K562 (cell line): ENCODE data around the gene GGPS1. TPM values are rescaled to one million over a fixed set of nuclear protein-coding genes. Genes with fewer than 3 reads are reported as not detected.

Experiments
- CC2D1A ChIP-seq: fragments of 450-650 bp; IDR thresholded peaks from 2 replicates; pipeline ENCODE4 v1.6.1; 2017; ENCODE audit warnings: mild to moderate bottlenecking
- DPF2 ChIP-seq: fragments of 450-650 bp; IDR thresholded peaks from 2 replicates; pipeline ENCODE4 v1.6.1; 2016
- EP400 ChIP-seq: fragments of 450-650 bp; IDR thresholded peaks from 2 replicates; pipeline ENCODE4 v1.6.1; 2017; ENCODE audit warnings: antibody characterized with exemption, mild to moderate bottlenecking, moderate library complexity
- ESRRA ChIP-seq: fragments of 450-650 bp; IDR thresholded peaks from 2 replicates; pipeline ENCODE4 v1.6.1; 2014; ENCODE audit warnings: low read depth, mild to moderate bottlenecking, moderate library complexity, borderline replicate concordance
- GABPA ChIP-seq: fragments of 200-800 bp; sonication (Bioruptor generic); conservative IDR thresholded peaks from 2 replicates; pipeline ENCODE4 v1.6.1; 2016; ENCODE audit warnings: low read depth, missing genetic modification characterization, missing compliant biosample characterization
- GATA2 ChIP-seq: sonication (generic); formaldehyde crosslinking; IDR thresholded peaks from 2 replicates; pipeline ENCODE4 v1.4.0; 2020; ENCODE audit warnings: mild to moderate bottlenecking, missing genetic modification reagents
- MEF2D ChIP-seq: conservative IDR thresholded peaks from 2 replicates; pipeline ENCODE4 v1.6.1; 2016; ENCODE audit warnings: low read depth, missing genetic modification characterization, missing compliant biosample characterization
- MIER1 ChIP-seq: fragments of 450-650 bp; IDR thresholded peaks from 2 replicates; pipeline ENCODE4 v1.6.1; 2016; ENCODE audit warnings: antibody characterized with exemption, mild to moderate bottlenecking, low read depth
- MYNN ChIP-seq, 2 experiments: sonication (generic); formaldehyde crosslinking in 1 of 2; IDR thresholded peaks; 2 replicates each; pipeline versions ENCODE4 v1.5.0 to v1.6.1; 2016 to 2020; ENCODE audit warnings: antibody characterized with exemption in 1 of 2, missing genetic modification reagents in 1 of 2
- NFE2 ChIP-seq: IDR thresholded peaks from 2 replicates; pipeline ENCODE4 v1.6.1; 2014; ENCODE audit warnings: antibody characterized with exemption, low read depth
- NR4A1 ChIP-seq, 2 experiments: fragments of 250-450 bp in 1 of 2; fragments of 450-650 bp in 1 of 2; sonication (Bioruptor Pico) in 1 of 2; IDR thresholded peaks; 2 replicates each; pipeline versions ENCODE4 v1.4.0 to v1.6.1; 2016 to 2020; ENCODE audit warnings: mild to moderate bottlenecking in 2 of 2, missing compliant biosample characterization in 1 of 2, missing genetic modification characterization in 1 of 2, moderate library complexity in 1 of 2
- PHTF2 ChIP-seq: fragments of 250-450 bp; sonication (Bioruptor Pico); IDR thresholded peaks from 2 replicates; pipeline ENCODE4 v1.5.0; 2021; ENCODE audit warnings: mild to moderate bottlenecking
- SLC30A9 ChIP-seq: fragments of 250-450 bp; sonication (Bioruptor Pico); IDR thresholded peaks from 2 replicates; pipeline ENCODE4 v1.8.0; 2022; ENCODE audit warnings: mild to moderate bottlenecking, moderate library complexity
- TEAD4 ChIP-seq, 2 experiments: sonication (generic) in 1 of 2; formaldehyde crosslinking in 1 of 2; IDR thresholded peaks; 2 replicates each; pipeline versions ENCODE4 v1.6.1 to v1.8.0; 2012 to 2022; ENCODE audit warnings: borderline replicate concordance in 1 of 2, inconsistent platforms in 1 of 2, low read length in 1 of 2, mild to moderate bottlenecking in 1 of 2, missing genetic modification reagents in 1 of 2
- ZNF197 ChIP-seq: fragments of 200-800 bp; sonication (Bioruptor generic); IDR thresholded peaks from 2 replicates; pipeline ENCODE4 v1.6.1; 2016; ENCODE audit warnings: low read depth, missing genetic modification characterization, missing compliant biosample characterization
- ZNF253 ChIP-seq: fragments of 250-450 bp; sonication (Bioruptor Pico); conservative IDR thresholded peaks from 2 replicates; pipeline ENCODE4 v1.6.1; 2021; ENCODE audit warnings: mild to moderate bottlenecking
- polyA plus RNA-seq, 8 experiments: library from polyadenylated mRNA; depleted of rRNA in 4 of 8; stranded (reverse) in 5 of 8; unstranded in 3 of 8; fragments of >200 nt; fragmentation: Nextera tagmentation in 2 of 8; fragmentation: Illumina TruSeq in 1 of 8; extraction: Ambion mirVana in 2 of 8; extraction: Trizol in 1 of 8; gene quantifications; 2 replicates each; pipeline versions ENCODE4 v1.2.1 to v1.2.3, GENCODE V29; 2011 to 2014; ENCODE audit warnings: inconsistent platforms in 1 of 8, missing spikeins in 1 of 8
- total RNA-seq, 7 experiments: library from RNA; depleted of rRNA in 6 of 7; stranded (reverse); fragments of >200 nt in 6 of 7; fragmentation: Illumina TruSeq in 2 of 7; extraction: Trizol in 2 of 7; gene quantifications; 2 replicates each; pipeline versions ENCODE4 v1.2.1 to v1.2.3, GENCODE V29; 2011 to 2021; ENCODE audit warnings: low replicate concordance in 1 of 7
- TF ChIP-seq, protein P1 (sequence below): fragments of 250-450 bp; sonication (Bioruptor Pico); IDR thresholded peaks from 2 replicates; pipeline ENCODE4 v1.5.0; 2021
- TF ChIP-seq, protein P2 (sequence below): sonication (generic); formaldehyde crosslinking; IDR thresholded peaks from 2 replicates; pipeline ENCODE4 v1.9.0; 2022; ENCODE audit warnings: mild to moderate bottlenecking, missing genetic modification reagents
- TF ChIP-seq, protein P3 (sequence below): fragments of 450-650 bp; formaldehyde crosslinking; IDR thresholded peaks from 2 replicates; pipeline ENCODE4 v1.4.0; 2022; ENCODE audit warnings: missing genetic modification characterization
- TF ChIP-seq, protein P4 (sequence below): fragments of 250-450 bp; sonication (Bioruptor Pico); IDR thresholded peaks from 2 replicates; pipeline ENCODE4 v1.5.0; 2020; ENCODE audit warnings: mild to moderate bottlenecking, borderline replicate concordance
- TF ChIP-seq, protein P5 (sequence below): sonication (generic); formaldehyde crosslinking; IDR thresholded peaks from 2 replicates; pipeline ENCODE4 v1.8.1; 2023; ENCODE audit warnings: mild to moderate bottlenecking, missing genetic modification reagents
- TF ChIP-seq, protein P6 (sequence below): fragments of 250-450 bp; sonication (Bioruptor Pico); IDR thresholded peaks from 2 replicates; pipeline ENCODE4 v1.8.0; 2022; ENCODE audit warnings: moderate library complexity, mild to moderate bottlenecking, inconsistent platforms

Gene GGPS1
- total and polyA plus RNA-seq, 9 of the 15 experiments (the other 6 are each of a cell fraction or from before 2014, with no cell fraction given), result 18.8 to 104 (median 56.3) TPM

DNA sequence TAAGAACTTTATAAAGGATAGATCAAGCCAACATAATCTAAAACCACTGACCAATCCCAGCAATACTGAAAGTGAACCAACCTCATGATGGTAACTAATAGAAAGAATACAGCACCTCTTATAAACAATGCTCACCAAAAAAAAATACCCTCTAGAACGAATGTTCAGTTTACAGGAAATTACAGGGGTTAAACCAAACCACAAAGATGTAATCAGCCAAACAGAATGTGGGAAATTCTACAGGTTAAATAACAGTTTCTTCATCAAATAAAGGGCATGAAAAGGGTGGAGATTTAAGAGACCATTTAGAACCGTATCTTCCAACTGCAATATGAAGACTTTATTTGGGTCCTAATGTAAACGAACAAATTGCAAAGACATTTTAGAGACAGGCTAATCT lies 30.8 kb upstream of the GGPS1 start (continued):
- TF ChIP-seq ESRRA (peak; percentile 61; the same call in 1 of the 2 replicates), SLC30A9 (CRISPR knock-in tag) (no peak), ZNF197 (CRISPR knock-in tag) (no peak), GATA2 (CRISPR knock-in tag) (0 out of 2 replicates have a peak, but pooled peaks have one; percentile 34), MEF2D (no peak), DPF2 (peak; percentile 43; the same call in 1 of the 2 replicates), NFE2 (no peak), ZNF253 (CRISPR knock-in tag) (no peak), CC2D1A (no peak), PHTF2 (CRISPR knock-in tag) (no peak), MYNN (IDR thresholded peaks at IDR 0.05) (no peak), MYNN (CRISPR knock-in tag; IDR thresholded peaks at IDR 0.05) (no peak), EP400 (no peak), GABPA (tag) (no peak), NR4A1 (CRISPR knock-in tag; IDR thresholded peaks at IDR 0.05) (no peak), NR4A1 (tag; IDR thresholded peaks at IDR 0.05) (no peak), TEAD4 (IDR thresholded peaks at IDR 0.05; ENCODE audit: low read length) (peak; percentile 48; the same call in 1 of the 2 replicates), TEAD4 (CRISPR knock-in tag; IDR thresholded peaks at IDR 0.05; ENCODE audit: borderline replicate concordance) (no peak), MIER1 (no peak)
- TF ChIP-seq, protein P1, sequence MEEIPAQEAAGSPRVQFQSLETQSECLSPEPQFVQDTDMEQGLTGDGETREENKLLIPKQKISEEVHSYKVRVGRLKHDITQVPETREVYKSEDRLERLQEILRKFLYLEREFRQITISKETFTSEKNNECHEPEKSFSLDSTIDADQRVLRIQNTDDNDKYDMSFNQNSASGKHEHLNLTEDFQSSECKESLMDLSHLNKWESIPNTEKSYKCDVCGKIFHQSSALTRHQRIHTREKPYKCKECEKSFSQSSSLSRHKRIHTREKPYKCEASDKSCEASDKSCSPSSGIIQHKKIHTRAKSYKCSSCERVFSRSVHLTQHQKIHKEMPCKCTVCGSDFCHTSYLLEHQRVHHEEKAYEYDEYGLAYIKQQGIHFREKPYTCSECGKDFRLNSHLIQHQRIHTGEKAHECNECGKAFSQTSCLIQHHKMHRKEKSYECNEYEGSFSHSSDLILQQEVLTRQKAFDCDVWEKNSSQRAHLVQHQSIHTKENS (CRISPR knock-in tag), result no peak
- TF ChIP-seq, protein P2, sequence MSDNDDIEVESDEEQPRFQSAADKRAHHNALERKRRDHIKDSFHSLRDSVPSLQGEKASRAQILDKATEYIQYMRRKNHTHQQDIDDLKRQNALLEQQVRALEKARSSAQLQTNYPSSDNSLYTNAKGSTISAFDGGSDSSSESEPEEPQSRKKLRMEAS (CRISPR knock-in tag), result no peak
- TF ChIP-seq, protein P3, sequence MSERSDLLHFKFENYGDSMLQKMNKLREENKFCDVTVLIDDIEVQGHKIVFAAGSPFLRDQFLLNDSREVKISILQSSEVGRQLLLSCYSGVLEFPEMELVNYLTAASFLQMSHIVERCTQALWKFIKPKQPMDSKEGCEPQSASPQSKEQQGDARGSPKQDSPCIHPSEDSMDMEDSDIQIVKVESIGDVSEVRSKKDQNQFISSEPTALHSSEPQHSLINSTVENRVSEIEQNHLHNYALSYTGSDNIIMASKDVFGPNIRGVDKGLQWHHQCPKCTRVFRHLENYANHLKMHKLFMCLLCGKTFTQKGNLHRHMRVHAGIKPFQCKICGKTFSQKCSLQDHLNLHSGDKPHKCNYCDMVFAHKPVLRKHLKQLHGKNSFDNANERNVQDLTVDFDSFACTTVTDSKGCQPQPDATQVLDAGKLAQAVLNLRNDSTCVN (CRISPR knock-in tag), result no peak
- TF ChIP-seq, protein P4, sequence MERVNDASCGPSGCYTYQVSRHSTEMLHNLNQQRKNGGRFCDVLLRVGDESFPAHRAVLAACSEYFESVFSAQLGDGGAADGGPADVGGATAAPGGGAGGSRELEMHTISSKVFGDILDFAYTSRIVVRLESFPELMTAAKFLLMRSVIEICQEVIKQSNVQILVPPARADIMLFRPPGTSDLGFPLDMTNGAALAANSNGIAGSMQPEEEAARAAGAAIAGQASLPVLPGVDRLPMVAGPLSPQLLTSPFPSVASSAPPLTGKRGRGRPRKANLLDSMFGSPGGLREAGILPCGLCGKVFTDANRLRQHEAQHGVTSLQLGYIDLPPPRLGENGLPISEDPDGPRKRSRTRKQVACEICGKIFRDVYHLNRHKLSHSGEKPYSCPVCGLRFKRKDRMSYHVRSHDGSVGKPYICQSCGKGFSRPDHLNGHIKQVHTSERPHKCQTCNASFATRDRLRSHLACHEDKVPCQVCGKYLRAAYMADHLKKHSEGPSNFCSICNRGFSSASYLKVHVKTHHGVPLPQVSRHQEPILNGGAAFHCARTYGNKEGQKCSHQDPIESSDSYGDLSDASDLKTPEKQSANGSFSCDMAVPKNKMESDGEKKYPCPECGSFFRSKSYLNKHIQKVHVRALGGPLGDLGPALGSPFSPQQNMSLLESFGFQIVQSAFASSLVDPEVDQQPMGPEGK (CRISPR knock-in tag), result no peak
- TF ChIP-seq, protein P5, sequence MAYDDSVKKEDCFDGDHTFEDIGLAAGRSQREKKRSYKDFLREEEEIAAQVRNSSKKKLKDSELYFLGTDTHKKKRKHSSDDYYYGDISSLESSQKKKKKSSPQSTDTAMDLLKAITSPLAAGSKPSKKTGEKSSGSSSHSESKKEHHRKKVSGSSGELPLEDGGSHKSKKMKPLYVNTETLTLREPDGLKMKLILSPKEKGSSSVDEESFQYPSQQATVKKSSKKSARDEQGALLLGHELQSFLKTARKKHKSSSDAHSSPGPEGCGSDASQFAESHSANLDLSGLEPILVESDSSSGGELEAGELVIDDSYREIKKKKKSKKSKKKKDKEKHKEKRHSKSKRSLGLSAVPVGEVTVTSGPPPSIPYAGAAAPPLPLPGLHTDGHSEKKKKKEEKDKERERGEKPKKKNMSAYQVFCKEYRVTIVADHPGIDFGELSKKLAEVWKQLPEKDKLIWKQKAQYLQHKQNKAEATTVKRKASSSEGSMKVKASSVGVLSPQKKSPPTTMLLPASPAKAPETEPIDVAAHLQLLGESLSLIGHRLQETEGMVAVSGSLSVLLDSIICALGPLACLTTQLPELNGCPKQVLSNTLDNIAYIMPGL, result no peak
- TF ChIP-seq, protein P6, sequence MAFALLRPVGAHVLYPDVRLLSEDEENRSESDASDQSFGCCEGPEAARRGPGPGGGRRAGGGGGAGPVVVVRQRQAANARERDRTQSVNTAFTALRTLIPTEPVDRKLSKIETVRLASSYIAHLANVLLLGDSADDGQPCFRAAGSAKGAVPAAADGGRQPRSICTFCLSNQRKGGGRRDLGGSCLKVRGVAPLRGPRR (CRISPR knock-in tag), result no peak
